ENCODE results near the gene TCAP. TPM values are rescaled to one million over a fixed set of nuclear protein-coding genes. Genes with fewer than 3 reads are reported as not detected.

The TCAP gene
- polyA plus RNA-seq, 3 donors: 1.3 TPM; not detected in 2

GRCh38 chr17:39626171-39627046, 38.7 kb upstream of the TCAP start, which contains the start of gene PPP1R1B:
Gene PPP1R1B (plus strand): TSS chr17:39626952. CDS start chr17:39627393, 441 bp downstream.
- no peak within 1 kb of the TSS for H3K9ac ChIP-seq (ENCODE audit: insufficient read depth, low read length, poor library complexity, severe bottlenecking)

More at GRCh38 chr17:39626171-39627046, 38.7 kb upstream of the TCAP start, which contains the start of gene PPP1R1B:
- Mint-ChIP-seq H3K4me1 (peaks cover 36% of the 10 kb centered on the region), H3K36me3 (no peaks in the 10 kb centered on the region), H3K27ac (peak within 1 kb of the TSS in 2 of 7 donors; percentile 25 to 59), H3K27me3 (ENCODE audit: low read depth in 3 of 3) (peaks cover 48 to 67% (median 57%) of the 10 kb centered on the region in 3 donors), H3K9me3 (peaks cover 0 to 11% (median 2%) of the 10 kb centered on the region in 7 donors), H3K4me3 (peak within 1 kb of the TSS in 1 of 2 donors; percentile 84)
- H3K9me3 ChIP-seq (replicated peaks in 1 of 2; ENCODE audit: control insufficient read depth in 1 of 2, insufficient read depth in 1 of 2, low read length in 2 of 2): no peaks in the 10 kb centered on the region
- H2AFZ ChIP-seq (ENCODE audit: insufficient read depth, low read depth, low read length, poor library complexity, severe bottlenecking): no peak within 1 kb of the TSS
- intact Hi-C loops (cut with micrococcal nuclease): no loop called here
- no peak for DNase-seq
- H3K27me3 ChIP-seq (ENCODE audit: control insufficient read depth in 2 of 2, insufficient read depth in 2 of 2, low read length in 2 of 2): peaks cover 16 to 49% of the 10 kb centered on the region in 2 donors
- H3K4me3 ChIP-seq (replicated peaks in 1 of 3; ENCODE audit: low read depth in 2 of 3, low read length in 3 of 3): no peak within 1 kb of the TSS
- H3K27ac ChIP-seq (ENCODE audit: low read depth in 1 of 2, low read length in 2 of 2): no peak within 1 kb of the TSS
- H3K79me2 ChIP-seq (ENCODE audit: insufficient read depth, low read length): no peaks in the 10 kb centered on the region
- TF ChIP-seq CTCF (IDR thresholded peaks at IDR 0.05): no peak
- H3K36me3 ChIP-seq (replicated peaks in 1 of 2; ENCODE audit: control insufficient read depth in 1 of 2, insufficient read depth in 2 of 2, low read length in 2 of 2): no peaks in the 10 kb centered on the region
- H3K4me2 ChIP-seq (replicated peaks; ENCODE audit: extremely low read depth, low read length, poor library complexity, severe bottlenecking): no peak within 1 kb of the TSS
- WGBS (ENCODE audit: insufficient coverage): 32% methylated on average over 24 of the region's 29 CpGs
- H3K4me1 ChIP-seq (ENCODE audit: control insufficient read depth in 1 of 2, insufficient read depth in 2 of 2, low read length in 2 of 2): peaks cover 22 to 36% of the 10 kb centered on the region in 2 donors
- H4K20me1 ChIP-seq (ENCODE audit: insufficient read depth, low read length): no peaks in the 10 kb centered on the region
